ENCODE results near the gene KCNAB3. TPM values are rescaled to one million over a fixed set of nuclear protein-coding genes. Genes with fewer than 3 reads are reported as not detected.

KCNAB3 gene
- total RNA-seq, 1 donor from 2014 or later: 0.30 TPM

DNA sequence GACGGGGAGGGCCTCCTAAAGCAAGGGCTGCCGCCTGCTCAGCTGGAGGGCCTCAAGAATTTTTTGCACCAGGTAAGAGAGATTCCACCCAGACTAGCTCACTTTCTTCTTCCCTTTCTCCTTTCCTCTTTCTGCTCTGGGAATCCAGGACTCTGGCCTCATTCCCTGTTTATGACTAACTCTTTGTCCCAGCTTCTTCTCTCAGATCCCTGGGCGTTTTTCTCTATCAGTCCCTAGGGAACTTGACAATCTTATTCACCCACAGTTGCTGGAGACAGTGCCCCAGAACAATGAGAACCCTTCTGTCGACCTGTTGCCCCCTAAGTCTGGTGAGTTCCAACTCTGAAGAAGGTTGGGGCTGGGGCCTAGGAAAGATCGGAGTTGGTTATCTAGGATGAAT, 18.0 kb upstream of the KCNAB3 start:
- Histone ChIP-seq H3K36me3 (peaks cover 67% of the 10 kb centered on the region), H3K9me3 (replicated peaks) (no peaks in the 10 kb centered on the region), H3K4me3 (no peak overlapping the region), H3K27me3 (ENCODE audit: low read depth) (no peaks in the 10 kb centered on the region), H3K4me1 (no peaks in the 10 kb centered on the region), H3K27ac (replicated peaks) (no peak overlapping the region)
- TF ChIP-seq, protein P1, sequence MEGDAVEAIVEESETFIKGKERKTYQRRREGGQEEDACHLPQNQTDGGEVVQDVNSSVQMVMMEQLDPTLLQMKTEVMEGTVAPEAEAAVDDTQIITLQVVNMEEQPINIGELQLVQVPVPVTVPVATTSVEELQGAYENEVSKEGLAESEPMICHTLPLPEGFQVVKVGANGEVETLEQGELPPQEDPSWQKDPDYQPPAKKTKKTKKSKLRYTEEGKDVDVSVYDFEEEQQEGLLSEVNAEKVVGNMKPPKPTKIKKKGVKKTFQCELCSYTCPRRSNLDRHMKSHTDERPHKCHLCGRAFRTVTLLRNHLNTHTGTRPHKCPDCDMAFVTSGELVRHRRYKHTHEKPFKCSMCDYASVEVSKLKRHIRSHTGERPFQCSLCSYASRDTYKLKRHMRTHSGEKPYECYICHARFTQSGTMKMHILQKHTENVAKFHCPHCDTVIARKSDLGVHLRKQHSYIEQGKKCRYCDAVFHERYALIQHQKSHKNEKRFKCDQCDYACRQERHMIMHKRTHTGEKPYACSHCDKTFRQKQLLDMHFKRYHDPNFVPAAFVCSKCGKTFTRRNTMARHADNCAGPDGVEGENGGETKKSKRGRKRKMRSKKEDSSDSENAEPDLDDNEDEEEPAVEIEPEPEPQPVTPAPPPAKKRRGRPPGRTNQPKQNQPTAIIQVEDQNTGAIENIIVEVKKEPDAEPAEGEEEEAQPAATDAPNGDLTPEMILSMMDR (IDR thresholded peaks at IDR 0.05; ENCODE audit: borderline replicate concordance): no peak
- intact Hi-C loops (cut with micrococcal nuclease): no loop called here
- no peak for DNase-seq

DNA sequence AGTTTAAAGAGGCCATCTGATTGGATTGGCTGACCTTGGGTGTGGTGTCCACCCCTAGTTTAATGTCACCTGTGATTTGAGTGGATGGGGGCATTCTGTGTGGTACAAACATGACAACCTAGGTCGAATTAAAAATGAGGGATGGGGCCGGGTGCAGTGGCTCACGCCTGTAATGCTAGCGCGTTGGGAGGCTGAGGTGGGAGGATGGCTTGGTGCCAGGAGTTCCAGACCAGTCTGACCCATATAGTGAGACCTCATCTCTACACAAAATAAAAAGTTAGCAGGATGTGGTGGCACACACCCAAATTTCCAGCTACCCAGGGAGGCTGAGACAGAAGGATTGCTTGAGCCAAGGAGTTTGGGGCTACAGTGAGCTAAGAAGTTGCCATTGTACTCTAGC, 16.8 kb upstream of the KCNAB3 start:
- TF ChIP-seq, protein P1 (IDR thresholded peaks at IDR 0.05; ENCODE audit: borderline replicate concordance): no peak
- intact Hi-C loops (cut with micrococcal nuclease): no loop called here
- Histone ChIP-seq H3K9me3 (replicated peaks) (no peaks in the 10 kb centered on the region), H3K4me3 (no peak overlapping the region), H3K4me1 (no peaks in the 10 kb centered on the region), H3K36me3 (peaks cover 78% of the 10 kb centered on the region), H3K27me3 (ENCODE audit: low read depth) (no peaks in the 10 kb centered on the region), H3K27ac (replicated peaks) (no peak overlapping the region)
- DNase-seq: no peak

DNA sequence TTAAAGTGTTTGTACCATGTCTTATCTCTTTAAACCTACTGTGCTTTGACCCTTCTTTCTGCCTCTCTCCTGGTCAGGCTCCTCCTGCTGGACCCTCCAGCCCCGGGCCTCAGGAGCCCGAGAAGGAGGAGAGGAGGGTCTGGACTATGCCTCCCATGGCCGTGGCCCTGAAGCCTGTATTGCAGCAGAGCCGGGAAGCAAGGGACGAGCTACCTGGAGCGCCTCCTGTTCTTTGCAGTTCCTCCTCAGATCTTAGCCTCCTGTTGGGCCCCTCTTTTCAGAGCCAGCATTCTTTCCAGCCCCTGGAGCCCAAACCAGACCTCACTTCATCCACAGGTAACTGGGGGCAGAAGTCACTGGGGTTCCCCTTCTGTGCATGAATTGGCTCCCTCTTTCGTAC, 16.0 kb upstream of the KCNAB3 start:
- H3K4me1 ChIP-seq: no peaks in the 10 kb centered on the region
- H3K4me3 ChIP-seq: no peak overlapping the region
- DNase-seq: no peak
- H3K27ac ChIP-seq (replicated peaks): no peak overlapping the region
- no peaks in the 10 kb centered on the region for H3K9me3 ChIP-seq (replicated peaks)
- intact Hi-C loops (cut with micrococcal nuclease): no loop called here
- peaks cover 86% of the 10 kb centered on the region for H3K36me3 ChIP-seq
- no peaks in the 10 kb centered on the region for H3K27me3 ChIP-seq (ENCODE audit: low read depth)
- TF ChIP-seq, protein P1 (IDR thresholded peaks at IDR 0.05; ENCODE audit: borderline replicate concordance): no peak

DNA sequence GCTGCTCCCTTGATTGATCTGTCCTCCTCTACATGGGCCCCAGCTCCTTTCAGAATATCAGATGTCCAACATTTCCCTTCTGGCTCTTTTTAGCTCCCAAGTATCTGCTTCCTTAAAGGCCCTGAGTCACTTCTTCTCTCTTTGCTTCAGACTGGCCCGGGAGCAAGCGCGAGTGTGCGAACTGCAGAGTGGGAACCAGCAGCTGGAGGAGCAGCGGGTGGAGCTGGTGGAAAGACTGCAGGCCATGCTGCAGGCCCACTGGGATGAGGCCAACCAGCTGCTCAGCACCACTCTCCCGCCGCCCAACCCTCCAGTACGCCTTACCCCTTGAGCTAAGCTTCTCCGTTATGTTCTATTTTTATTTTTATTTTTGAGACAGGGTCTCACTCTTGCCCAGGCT, 14.7 kb upstream of the KCNAB3 start:
- H3K9me3 ChIP-seq (replicated peaks): no peaks in the 10 kb centered on the region
- H3K27ac ChIP-seq (replicated peaks): no peak overlapping the region
- H3K36me3 ChIP-seq: peaks cover 96% of the 10 kb centered on the region
- no peak for DNase-seq
- intact Hi-C loops (cut with micrococcal nuclease): no loop called here
- no peaks in the 10 kb centered on the region for H3K4me1 ChIP-seq
- no peaks in the 10 kb centered on the region for H3K27me3 ChIP-seq (ENCODE audit: low read depth)
- TF ChIP-seq, protein P1 (IDR thresholded peaks at IDR 0.05; ENCODE audit: borderline replicate concordance): no peak
- H3K4me3 ChIP-seq: no peak overlapping the region

- H3K27ac ChIP-seq (replicated peaks): no peak overlapping the region
- no peaks in the 10 kb centered on the region for H3K9me3 ChIP-seq (replicated peaks)
- no peaks in the 10 kb centered on the region for H3K27me3 ChIP-seq (ENCODE audit: low read depth)
- TF ChIP-seq, protein P1 (IDR thresholded peaks at IDR 0.05; ENCODE audit: borderline replicate concordance): no peak
- H3K4me3 ChIP-seq: no peak overlapping the region
- peaks cover 93% of the 10 kb centered on the region for H3K36me3 ChIP-seq
- intact Hi-C loops (cut with micrococcal nuclease): no loop called here
- DNase-seq: no peak
- H3K4me1 ChIP-seq: no peaks in the 10 kb centered on the region
These were observed 13.6 kb upstream of the KCNAB3 start for GRCh38 chr17:7943291-7943690.

DNA sequence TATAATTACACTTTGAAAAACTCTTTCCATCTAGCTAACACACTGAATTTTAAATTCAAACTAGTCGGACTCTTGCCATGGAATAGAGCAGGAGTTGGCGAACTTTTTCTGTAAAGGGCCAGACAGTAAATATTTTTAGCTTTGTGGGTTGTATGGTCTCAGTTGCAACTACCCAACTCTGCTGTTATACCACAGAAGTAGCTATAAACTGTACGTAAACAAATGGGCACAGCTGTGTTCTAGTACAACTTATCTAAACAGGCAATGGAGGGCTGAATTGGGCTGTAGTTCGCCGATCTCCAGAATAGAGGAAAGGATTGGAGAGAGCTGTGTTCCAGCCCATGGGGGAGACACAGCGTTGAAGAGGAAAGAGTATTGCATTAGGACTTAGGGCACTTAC, 11.1 kb upstream of the KCNAB3 start:
- TF ChIP-seq, protein P1 (IDR thresholded peaks at IDR 0.05; ENCODE audit: borderline replicate concordance): no peak
- no peak overlapping the region for H3K27ac ChIP-seq (replicated peaks)
- no peak overlapping the region for H3K4me3 ChIP-seq
- H3K9me3 ChIP-seq (replicated peaks): no peaks in the 10 kb centered on the region
- no peaks in the 10 kb centered on the region for H3K4me1 ChIP-seq
- peaks cover 92% of the 10 kb centered on the region for H3K36me3 ChIP-seq
- H3K27me3 ChIP-seq (ENCODE audit: low read depth): no peaks in the 10 kb centered on the region
- intact Hi-C loops (cut with micrococcal nuclease): no loop called here
- DNase-seq: no peak
